PC-9 (cell line): ENCODE measurements around the gene MYOG.

Experiments
- CTCF ChIP-seq: fragments of 200-600 bp; sonication (generic); conservative IDR thresholded peaks from 2 replicates; pipeline ENCODE4 v1.6.1; 2017; ENCODE audit warnings: mixed run types, antibody characterized with exemption, mild to moderate bottlenecking, moderate library complexity
- EZH2 ChIP-seq: fragments of 200-600 bp; sonication (generic); IDR thresholded peaks from 2 replicates; pipeline ENCODE4 v1.8.0; 2017; ENCODE audit warnings: antibody characterized with exemption, low read depth

GRCh38 chr1:203033917-203034316, 51.9 kb downstream of the MYOG start:
- TF ChIP-seq EZH2 (no peak), CTCF (no peak)
